HUES64 (cell line): ENCODE data around the gene TMEM178B. TPM values are rescaled to one million over a fixed set of nuclear protein-coding genes. Genes with fewer than 3 reads are reported as not detected.
A peak's percentile ranks its signal among the peaks of the same experiment; 100 is the strongest.
"Not testable (repeated sequence)": the region's sequence is repeated elsewhere in the genome, so short reads cannot be mapped to it uniquely, and the experiment has no call there.

Source experiments
- H3K27ac ChIP-seq: 2 replicates; pipeline ENCODE4 v1.7.0; 2013; ENCODE audit warnings: low read depth, low read length, inconsistent platforms
- H3K27me3 ChIP-seq: 2 replicates; pipeline ENCODE4 v1.6.1; 2013; ENCODE audit warnings: mild to moderate bottlenecking, low read length; ENCODE audit not compliant: insufficient read depth
- H3K36me3 ChIP-seq: 2 replicates; pipeline ENCODE4 v1.6.1; 2013; ENCODE audit warnings: mild to moderate bottlenecking, low read length; ENCODE audit not compliant: insufficient read depth
- H3K4me1 ChIP-seq: 2 replicates; pipeline ENCODE4 v1.6.1; 2013; ENCODE audit warnings: mild to moderate bottlenecking, low read length, moderate library complexity; ENCODE audit not compliant: insufficient read depth
- H3K4me3 ChIP-seq: 2 replicates; pipeline ENCODE4 v1.5.1; 2013; ENCODE audit warnings: mild to moderate bottlenecking, low read length, moderate library complexity
- H3K9ac ChIP-seq: 2 replicates; pipeline ENCODE4 v1.6.1; 2013; ENCODE audit warnings: mild to moderate bottlenecking, low read depth, low read length
- H3K9me3 ChIP-seq: 2 replicates; pipeline ENCODE4 v1.6.1; 2013; ENCODE audit warnings: low read depth, low read length; ENCODE audit not compliant: insufficient read depth
- WGBS: fragments of 150-250, 120-280 bp; methylation state at CpG from one replicate; pipeline ENCODE4 v1.1.7; 2013; ENCODE audit warnings: missing lambda C conversion rate; 5-methylcytosine and 5-hydroxymethylcytosine counted together
- polyA plus RNA-seq, 2 experiments: library from polyadenylated mRNA; stranded (reverse); fragments of 50-300 nt; gene quantifications; one replicate each; pipeline ENCODE4 v1.2.3, GENCODE V29; 2013

The TMEM178B gene
- 4.1 TPM for polyA plus RNA-seq (2013, experiment 1 of 2)
- 4.1 TPM for polyA plus RNA-seq (2013, experiment 2 of 2)

- Histone ChIP-seq H3K4me1 (peaks cover 20% of the 10 kb centered on the region), H3K4me3 (peak within 1 kb of the TSS; percentile 88), H3K36me3 (no peaks in the 10 kb centered on the region), H3K27ac (no peak within 1 kb of the TSS), H3K27me3 (peaks cover 70% of the 10 kb centered on the region), H3K9ac (peak within 1 kb of the TSS; percentile 80), H3K9me3 (no peaks in the 10 kb centered on the region)
- under 1% methylated on average over 47 of the region's 47 CpGs for WGBS
Measured at GRCh38 chr7:141073641-141074161, at the start of gene TMEM178B. Gene TMEM178B (plus strand): TSS chr7:141074064.

GRCh38 chr7:141024668-141025067 lies 49.2 kb upstream of the TMEM178B start:
- 100% methylated on average over 1 of the region's 1 CpG for WGBS

GRCh38 chr7:141027043-141027442 lies 46.8 kb upstream of the TMEM178B start:
- Histone ChIP-seq H3K27me3 (no peaks in the 10 kb centered on the region), H3K9ac (no peak overlapping the region), H3K27ac (no peak overlapping the region), H3K36me3 (no peaks in the 10 kb centered on the region), H3K4me3 (no peak overlapping the region), H3K4me1 (no peaks in the 10 kb centered on the region), H3K9me3 (peaks cover 25% of the 10 kb centered on the region)
- WGBS: 75% methylated on average over 3 of the region's 3 CpGs

More at GRCh38 chr7:141024668-141025067, 49.2 kb upstream of the TMEM178B start:
- Histone ChIP-seq H3K4me1 (no peaks in the 10 kb centered on the region), H3K27me3 (peaks cover 1% of the 10 kb centered on the region; the same call in 1 of the 2 replicates), H3K4me3 (no peak overlapping the region), H3K9me3 (peaks cover 21% of the 10 kb centered on the region), H3K36me3 (no peaks in the 10 kb centered on the region), H3K27ac (no peak overlapping the region), H3K9ac (no peak overlapping the region)

GRCh38 chr7:141028767-141029166 lies 45.1 kb upstream of the TMEM178B start:
- H3K9ac ChIP-seq: no peak overlapping the region
- H3K27me3 ChIP-seq: no peaks in the 10 kb centered on the region
- H3K9me3 ChIP-seq: peaks cover 28% of the 10 kb centered on the region
- H3K4me3 ChIP-seq: no peak overlapping the region
- H3K36me3 ChIP-seq: no peaks in the 10 kb centered on the region
- no peak overlapping the region for H3K27ac ChIP-seq
- no peaks in the 10 kb centered on the region for H3K4me1 ChIP-seq
- 93% methylated on average over 3 of the region's 3 CpGs for WGBS

GRCh38 chr7:141032539-141033323 lies 41.1 kb upstream of the TMEM178B start:
- WGBS: 65% methylated on average over 31 of the region's 33 CpGs
- H3K27me3 ChIP-seq, H3K4me1 ChIP-seq, H3K36me3 ChIP-seq, H3K4me3 ChIP-seq, H3K27ac ChIP-seq: not testable (repeated sequence)
- Histone ChIP-seq H3K9ac (peak overlapping the region; percentile 55; the same call in 1 of the 2 replicates), H3K9me3 (peaks cover 17% of the 10 kb centered on the region)

- H3K9me3 ChIP-seq, H3K27me3 ChIP-seq, H3K4me3 ChIP-seq, H3K9ac ChIP-seq, H3K27ac ChIP-seq, H3K4me1 ChIP-seq, H3K36me3 ChIP-seq: not testable (repeated sequence)
- 100% methylated on average over 2 of the region's 3 CpGs for WGBS
Measured at GRCh38 chr7:141038100-141038499, 35.8 kb upstream of the TMEM178B start.

GRCh38 chr7:141039376-141039775 lies 34.5 kb upstream of the TMEM178B start:
- H3K4me3 ChIP-seq: no peak overlapping the region
- no peak overlapping the region for H3K9ac ChIP-seq
- H3K27me3 ChIP-seq: no peaks in the 10 kb centered on the region
- H3K9me3 ChIP-seq: no peaks in the 10 kb centered on the region
- 92% methylated on average over 3 of the region's 3 CpGs for WGBS
- no peaks in the 10 kb centered on the region for H3K4me1 ChIP-seq
- no peak overlapping the region for H3K27ac ChIP-seq
- no peaks in the 10 kb centered on the region for H3K36me3 ChIP-seq

- Histone ChIP-seq H3K27me3 (no peaks in the 10 kb centered on the region), H3K27ac (no peak overlapping the region), H3K4me1 (no peaks in the 10 kb centered on the region), H3K36me3 (no peaks in the 10 kb centered on the region), H3K9me3 (no peaks in the 10 kb centered on the region), H3K9ac (no peak overlapping the region), H3K4me3 (no peak overlapping the region)
- WGBS: 92% methylated on average over 13 of the region's 14 CpGs
Measured at GRCh38 chr7:141042222-141043193, 31.4 kb upstream of the TMEM178B start.

GRCh38 chr7:141043616-141044015 lies 30.2 kb upstream of the TMEM178B start:
- Histone ChIP-seq H3K9ac (no peak overlapping the region), H3K27ac (no peak overlapping the region), H3K4me3 (no peak overlapping the region), H3K27me3 (no peaks in the 10 kb centered on the region), H3K9me3 (no peaks in the 10 kb centered on the region), H3K4me1 (no peaks in the 10 kb centered on the region), H3K36me3 (no peaks in the 10 kb centered on the region)
- WGBS: 87% methylated on average over 4 of the region's 4 CpGs

- no peak overlapping the region for H3K27ac ChIP-seq
- no peak overlapping the region for H3K4me3 ChIP-seq
- no peak overlapping the region for H3K9ac ChIP-seq
- no peaks in the 10 kb centered on the region for H3K27me3 ChIP-seq
- H3K4me1 ChIP-seq: no peaks in the 10 kb centered on the region
- no peaks in the 10 kb centered on the region for H3K9me3 ChIP-seq
- H3K36me3 ChIP-seq: no peaks in the 10 kb centered on the region
- WGBS: 49% methylated on average over 5 of the region's 7 CpGs
Measured at GRCh38 chr7:141045126-141045841, 28.6 kb upstream of the TMEM178B start.
